HG03521 (cell line): Measurements from ENCODE around the gene PKNOX2.

Experiments used
- ATAC-seq: cut with Tn5 transposase; IDR thresholded peaks from one replicate; pipeline ENCODE4 v1.9.1; 2021; ENCODE audit warnings: mild to moderate bottlenecking, moderate library complexity; ENCODE audit not compliant: unreplicated experiment

PKNOX2 gene

DNA sequence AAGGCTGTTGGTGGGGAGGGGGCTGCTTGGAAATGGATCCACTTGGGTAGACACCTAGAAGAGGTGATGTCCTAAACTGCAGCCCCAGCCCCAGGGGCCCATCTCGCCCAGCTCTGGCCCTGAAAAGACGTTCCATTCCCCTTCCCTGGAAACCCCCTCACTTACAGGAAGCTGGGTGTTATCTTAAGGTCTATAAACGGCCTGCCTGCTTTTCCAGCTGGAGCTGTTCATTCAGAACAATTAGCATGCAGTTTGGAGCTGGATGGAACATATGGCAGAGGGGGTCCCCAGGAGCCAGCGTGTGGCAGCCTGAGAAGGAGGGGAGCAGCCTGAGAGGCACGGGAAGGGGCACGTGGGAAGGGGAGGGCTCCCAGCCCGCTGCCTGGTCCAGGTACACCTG lies 139.6 kb downstream of the PKNOX2 start:
- ATAC-seq, result no peak

- no peak for ATAC-seq
Observed at GRCh38 chr11:125304876-125305275, 140.3 kb downstream of the PKNOX2 start.

DNA sequence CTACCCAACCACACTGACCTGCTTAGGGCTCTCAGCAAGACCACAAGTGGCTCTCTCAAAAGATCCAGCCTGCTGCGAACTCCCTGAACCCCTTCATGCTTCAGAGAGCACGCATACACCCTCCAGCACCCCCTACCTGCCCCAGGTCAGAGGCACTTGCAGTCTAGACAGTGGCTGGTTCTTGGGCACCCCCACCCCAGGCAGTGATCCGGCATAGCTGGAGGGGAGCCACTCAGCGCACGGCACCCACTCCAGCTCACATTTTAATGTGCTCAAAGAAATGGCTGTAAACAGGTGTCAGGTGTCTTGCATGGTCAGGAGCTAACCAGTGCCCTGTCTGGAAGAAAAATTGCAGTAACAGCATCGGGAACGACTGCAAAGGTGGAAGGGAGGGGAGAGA lies 140.8 kb downstream of the PKNOX2 start:
- no peak for ATAC-seq

GRCh38 chr11:125306476-125306875 lies 141.9 kb downstream of the PKNOX2 start:
- ATAC-seq, result no peak

DNA sequence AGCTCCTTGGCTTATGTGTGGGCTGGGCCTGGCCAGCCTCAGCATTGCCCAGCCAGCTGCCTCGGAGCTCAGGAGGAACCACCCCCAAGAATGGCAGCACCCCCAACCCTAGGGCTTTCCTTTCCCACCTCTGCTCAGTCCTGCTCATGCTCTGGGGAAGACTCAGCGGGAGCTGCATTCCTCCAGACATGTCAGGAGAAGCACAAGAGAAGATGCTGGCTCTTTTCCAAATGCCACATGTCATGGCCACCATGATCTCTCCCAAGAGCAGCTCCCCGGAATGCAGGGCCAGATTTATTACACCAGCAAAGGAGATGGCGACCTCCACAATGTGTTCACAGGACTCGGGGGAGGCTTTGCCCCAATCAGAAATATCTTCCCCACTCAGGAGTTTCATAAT lies 143.7 kb downstream of the PKNOX2 start:
- ATAC-seq, result no peak

GRCh38 chr11:125312391-125312790 lies 147.8 kb downstream of the PKNOX2 start:
- ATAC-seq, result no peak

- ATAC-seq, result no peak
Observed at GRCh38 chr11:125312812-125313211, 148.3 kb downstream of the PKNOX2 start.

- ATAC-seq, result no peak
Observed at GRCh38 chr11:125313271-125314219, 149.0 kb downstream of the PKNOX2 start.

GRCh38 chr11:125314276-125315078 lies 149.9 kb downstream of the PKNOX2 start:
- no peak for ATAC-seq

- ATAC-seq, result no peak
Observed at GRCh38 chr11:125315079-125315740, 150.7 kb downstream of the PKNOX2 start.

DNA sequence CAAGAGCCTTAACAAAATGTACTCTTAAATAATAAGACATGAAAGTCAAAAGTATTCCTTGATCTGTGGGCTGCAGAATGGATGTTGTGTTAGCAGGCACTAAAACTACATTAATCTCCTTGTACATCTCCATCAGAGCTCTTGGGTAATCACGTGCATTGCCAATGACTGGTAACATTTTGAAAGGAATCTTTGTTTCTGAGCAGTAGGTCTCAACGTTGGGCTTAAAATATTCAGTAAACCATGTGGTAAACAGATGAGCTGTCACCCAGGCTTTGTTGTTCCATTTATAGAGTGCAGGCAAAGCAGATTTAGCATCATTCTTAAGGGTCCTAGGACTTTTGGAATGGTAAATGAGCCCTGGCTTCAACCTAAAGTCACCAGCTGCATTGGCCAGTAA lies 152.9 kb downstream of the PKNOX2 start:
- ATAC-seq, result no peak

DNA sequence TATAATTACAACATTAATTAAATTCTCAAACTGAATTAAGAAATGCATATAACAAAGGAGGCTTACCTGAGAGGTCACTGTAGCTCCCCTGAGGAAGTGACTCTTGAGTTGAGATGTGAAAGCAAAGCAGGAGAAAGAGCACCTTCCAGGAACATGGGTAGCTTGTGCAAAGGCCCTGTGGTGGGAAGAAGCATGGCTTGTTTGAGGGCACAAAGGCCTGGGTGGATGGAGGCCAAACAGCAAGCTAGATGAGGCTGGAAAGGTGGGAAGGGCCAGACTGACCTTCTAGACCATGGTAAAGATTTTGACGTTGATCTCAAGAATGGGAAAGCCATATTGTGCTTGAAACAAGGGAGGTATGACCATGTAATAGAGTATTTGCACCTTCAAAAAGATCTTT lies 155.1 kb downstream of the PKNOX2 start:
- no peak for ATAC-seq

DNA sequence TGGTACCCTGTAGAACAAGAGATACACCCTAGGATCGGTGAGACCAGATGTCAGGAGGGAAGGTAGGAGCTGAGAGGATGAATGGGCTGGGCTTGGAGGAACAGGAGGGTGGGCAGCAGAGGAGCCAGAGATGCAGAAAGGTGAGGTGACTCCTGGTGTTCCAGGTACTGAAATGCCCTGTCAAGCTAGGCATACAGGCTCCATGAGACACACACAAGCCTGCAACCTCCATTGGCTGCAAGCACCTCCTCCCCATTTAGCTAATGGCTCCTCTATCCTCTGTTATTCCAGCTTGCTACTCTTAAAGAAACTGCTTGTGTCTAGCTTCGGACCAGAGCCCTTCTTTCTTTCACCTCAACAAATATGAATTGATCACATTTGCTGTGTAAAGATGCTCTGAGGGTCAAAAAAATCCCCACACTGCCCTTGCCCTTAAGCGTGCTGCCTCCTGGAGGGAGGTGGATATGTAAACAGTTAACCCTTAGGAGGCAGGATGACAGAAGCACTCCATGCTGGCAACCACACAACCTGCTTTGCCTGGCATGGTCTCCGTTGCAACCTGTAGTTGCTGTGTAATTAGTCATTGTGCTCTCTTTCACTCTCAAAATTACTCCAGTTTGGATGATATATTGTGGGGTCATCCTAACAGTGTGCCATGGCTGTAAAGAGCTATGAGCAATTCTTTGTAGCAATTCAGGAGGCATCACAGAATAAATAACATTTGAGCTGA lies 156.0 kb downstream of the PKNOX2 start:
- no peak for ATAC-seq

- ATAC-seq, result no peak
Observed at GRCh38 chr11:125322289-125322688, 157.7 kb downstream of the PKNOX2 start.

- no peak for ATAC-seq
Observed at GRCh38 chr11:125325196-125325595, 160.6 kb downstream of the PKNOX2 start.

- no peak for ATAC-seq
Observed at GRCh38 chr11:125326126-125326525, 161.6 kb downstream of the PKNOX2 start.

GRCh38 chr11:125327518-125328224 lies 163.1 kb downstream of the PKNOX2 start:
- ATAC-seq, result no peak

DNA sequence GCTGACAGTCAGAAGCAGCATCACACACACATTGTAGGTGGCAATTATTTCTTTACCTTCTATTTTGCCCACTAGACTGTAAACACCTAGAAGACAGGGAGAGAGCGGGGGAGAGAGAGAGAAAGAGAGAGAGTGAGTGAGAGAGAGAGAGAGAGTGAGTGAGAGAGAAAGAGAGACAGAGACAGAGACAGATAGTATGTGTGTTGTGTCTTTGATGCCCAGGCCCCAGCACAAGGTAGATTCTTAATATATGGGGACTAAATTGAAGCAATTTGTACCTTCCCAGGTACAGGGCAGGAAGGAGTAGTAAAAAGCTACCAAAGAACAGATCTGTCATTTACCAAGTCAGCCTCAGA lies 163.7 kb downstream of the PKNOX2 start:
- no peak for ATAC-seq

GRCh38 chr11:125329786-125330185 lies 165.2 kb downstream of the PKNOX2 start:
- no peak for ATAC-seq
